Hypothalamus (tissue), 51 donors: ENCODE measurements around the gene ARHGAP22.

ENCODE experiments used
- DNase-seq, 51 donors: peaks; one replicate each; lab custom pipeline; 2025; lab: John Stamatoyannopoulos, UW

Gene ARHGAP22

GRCh38 chr10:48633381-48634197 lies 28.7 kb upstream of the ARHGAP22 start:
- DNase-seq = no peak

- no peak for DNase-seq
Measured at GRCh38 chr10:48632166-48632565, 27.3 kb upstream of the ARHGAP22 start.

- DNase-seq = no peak
Measured at GRCh38 chr10:48627984-48628609, 23.2 kb upstream of the ARHGAP22 start.

DNA sequence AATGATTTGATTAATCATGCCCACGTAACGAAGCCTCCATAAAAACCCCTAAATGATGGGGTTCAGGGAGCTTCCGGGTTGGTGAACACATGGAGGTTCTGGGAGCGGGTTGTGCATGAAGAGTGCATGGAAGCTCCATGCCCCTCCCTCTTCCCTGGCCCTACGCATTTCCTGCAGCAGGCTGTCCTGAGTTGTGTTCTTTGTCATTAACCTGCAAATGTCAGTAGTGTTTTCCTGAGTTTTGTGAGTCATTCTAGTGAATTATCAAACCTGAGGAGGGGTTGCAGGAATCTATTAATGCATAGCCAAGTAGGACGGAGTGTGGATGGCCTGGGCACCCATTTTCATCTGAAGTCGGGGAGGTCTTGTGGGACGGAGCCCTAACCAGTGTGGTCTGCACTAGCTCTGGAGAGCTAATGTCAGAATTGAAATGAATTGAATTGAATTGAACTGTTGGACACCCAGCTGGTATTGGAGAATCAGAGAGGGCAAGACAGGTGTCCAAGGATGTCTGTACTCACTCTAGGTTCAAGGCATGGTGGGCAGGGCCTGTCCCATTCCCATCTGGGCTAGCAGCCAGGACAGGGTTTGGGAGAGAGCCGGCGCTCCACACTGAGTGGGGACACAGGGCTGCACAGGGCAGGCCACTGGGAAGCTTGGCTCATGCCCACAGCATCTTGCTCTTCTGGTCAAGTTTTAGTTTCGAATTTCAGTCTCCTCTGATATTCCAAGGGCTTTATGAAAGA lies 22.3 kb upstream of the ARHGAP22 start:
- DNase-seq = no peak

GRCh38 chr10:48626447-48626846 lies 21.6 kb upstream of the ARHGAP22 start:
- no peak for DNase-seq

DNA sequence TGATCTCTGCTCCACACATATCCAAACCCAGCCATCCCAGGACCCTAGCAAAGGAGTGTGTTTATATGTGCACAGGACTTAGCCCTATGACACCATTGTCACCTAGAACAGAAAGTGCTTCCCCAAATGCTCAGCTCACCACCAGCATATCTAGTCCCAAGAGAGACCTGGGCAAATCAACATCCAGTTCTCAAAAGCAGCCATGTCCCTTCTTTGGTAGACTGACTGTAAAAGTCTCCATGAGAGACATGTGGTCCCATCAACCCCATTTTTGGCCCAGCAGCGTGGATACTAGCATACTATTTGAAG lies 20.9 kb upstream of the ARHGAP22 start:
- no peak for DNase-seq

- DNase-seq = no peak
Measured at GRCh38 chr10:48623607-48624132, 18.8 kb upstream of the ARHGAP22 start.

DNA sequence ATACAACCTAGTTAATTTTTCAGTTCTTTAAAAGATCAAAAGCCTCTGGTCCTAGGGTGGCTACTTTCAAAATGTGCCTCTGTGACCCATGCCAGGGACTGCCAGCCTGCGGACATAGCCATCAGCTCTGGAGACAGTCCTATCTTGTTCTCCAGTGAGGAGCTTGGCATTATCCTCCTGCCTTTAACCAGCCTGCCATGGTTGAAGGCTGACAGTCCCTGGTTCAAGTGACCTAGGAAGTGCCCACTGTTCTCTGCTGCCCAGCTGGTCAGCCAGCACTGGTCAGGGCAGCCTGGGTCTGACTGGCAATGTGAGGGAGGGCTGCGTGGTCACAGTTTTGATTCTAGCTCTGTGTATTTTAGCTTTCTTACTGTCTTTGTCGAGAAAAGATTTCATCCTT lies 18.1 kb upstream of the ARHGAP22 start:
- no peak for DNase-seq

DNA sequence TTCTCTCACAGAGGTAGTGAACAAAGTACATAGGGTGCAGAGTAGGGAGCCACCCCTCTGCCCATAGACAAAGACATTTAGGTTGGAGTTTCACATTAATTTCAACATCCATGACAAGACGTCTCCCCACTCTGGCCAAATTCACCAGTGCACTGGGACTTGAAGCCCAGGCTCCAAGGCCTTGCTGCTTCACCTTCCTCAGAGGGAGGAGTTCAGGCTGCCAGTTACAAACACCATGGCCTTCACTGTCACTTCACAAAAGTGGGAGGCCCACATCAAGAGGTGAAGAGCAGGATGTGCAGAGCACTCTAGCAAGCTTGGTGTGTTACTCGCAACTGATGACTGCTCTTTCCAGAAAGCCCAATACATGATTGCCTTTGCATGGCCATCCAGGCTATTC lies 15.8 kb upstream of the ARHGAP22 start:
- DNase-seq = no peak

DNA sequence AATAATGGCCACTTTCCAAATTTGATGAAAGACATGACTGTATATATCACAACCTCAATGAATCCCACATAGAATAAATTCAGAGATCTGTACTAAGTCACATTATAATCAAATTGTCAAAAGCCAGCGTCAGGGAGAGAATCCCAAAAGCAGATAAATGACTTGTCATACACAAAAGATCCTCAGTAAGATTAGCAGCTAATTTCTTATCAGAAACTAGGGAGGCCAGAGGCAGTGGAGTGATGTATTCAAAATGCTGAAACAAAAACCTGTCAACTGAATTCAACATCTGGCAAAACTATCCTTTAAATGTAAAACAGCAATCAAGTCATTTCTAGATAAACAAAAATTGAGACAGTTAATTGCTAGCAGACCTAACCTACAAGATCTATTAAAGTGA lies 11.6 kb upstream of the ARHGAP22 start:
- no peak for DNase-seq

DNA sequence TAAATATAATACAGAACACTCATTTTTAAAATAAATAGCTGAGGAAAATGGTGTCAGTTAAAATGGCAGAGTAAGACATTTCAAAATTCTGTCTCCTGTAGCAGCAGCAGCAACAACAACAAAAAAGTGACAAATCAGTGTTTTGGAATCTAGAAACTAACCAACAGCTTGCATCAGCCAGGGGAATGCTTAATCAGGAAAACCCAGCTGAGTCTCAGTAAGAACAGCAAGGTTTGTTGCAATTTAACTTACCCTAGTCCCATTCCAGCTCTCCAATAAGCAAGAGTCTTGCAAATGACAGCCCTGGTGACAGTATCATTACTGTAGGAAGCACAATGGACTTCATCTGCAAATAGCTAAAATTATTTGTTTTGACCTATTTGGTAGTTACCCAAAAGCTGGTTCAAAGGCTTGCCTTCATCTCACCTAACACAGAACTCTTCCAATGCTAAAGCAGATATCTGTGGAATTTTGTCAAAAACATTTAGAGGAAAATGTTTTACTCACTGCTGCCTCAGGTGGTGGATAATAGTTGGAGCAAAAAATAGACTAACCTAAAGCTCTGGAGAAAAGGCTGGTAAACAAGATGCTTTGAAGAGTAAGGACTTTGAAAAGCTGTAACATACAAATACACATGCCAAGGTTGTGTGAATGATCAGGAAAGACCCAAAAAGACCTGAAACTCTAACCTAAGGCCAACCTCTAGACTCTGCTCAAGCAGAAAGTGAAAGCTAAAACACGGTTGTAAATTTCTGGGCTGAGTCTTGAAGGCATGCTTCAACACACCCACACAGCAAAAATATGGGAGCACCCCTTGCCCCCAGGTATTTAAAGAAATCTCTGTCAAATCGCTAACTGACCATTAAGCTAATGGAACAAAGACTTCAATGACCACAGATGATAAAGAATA lies 9.9 kb upstream of the ARHGAP22 start:
- DNase-seq = no peak

DNA sequence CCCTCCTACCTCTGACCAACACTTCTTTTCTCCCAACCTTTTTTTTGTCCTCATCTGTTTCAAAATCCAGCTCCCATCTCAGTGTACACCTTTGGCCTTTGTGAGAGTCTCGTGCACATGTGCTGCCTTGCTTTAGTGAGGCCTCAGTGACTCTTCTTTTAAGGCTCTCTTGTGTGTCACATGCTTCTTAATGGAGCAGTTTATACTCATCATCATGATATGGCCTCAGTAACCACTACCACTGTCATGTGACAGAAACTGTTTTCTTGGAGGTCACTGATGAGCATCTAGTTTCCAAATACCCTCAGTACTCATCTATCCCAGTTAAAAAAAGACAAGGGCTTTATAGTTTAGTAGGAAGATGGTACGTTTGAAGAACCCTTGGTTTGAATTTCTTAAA lies 8.1 kb upstream of the ARHGAP22 start:
- no peak for DNase-seq

DNA sequence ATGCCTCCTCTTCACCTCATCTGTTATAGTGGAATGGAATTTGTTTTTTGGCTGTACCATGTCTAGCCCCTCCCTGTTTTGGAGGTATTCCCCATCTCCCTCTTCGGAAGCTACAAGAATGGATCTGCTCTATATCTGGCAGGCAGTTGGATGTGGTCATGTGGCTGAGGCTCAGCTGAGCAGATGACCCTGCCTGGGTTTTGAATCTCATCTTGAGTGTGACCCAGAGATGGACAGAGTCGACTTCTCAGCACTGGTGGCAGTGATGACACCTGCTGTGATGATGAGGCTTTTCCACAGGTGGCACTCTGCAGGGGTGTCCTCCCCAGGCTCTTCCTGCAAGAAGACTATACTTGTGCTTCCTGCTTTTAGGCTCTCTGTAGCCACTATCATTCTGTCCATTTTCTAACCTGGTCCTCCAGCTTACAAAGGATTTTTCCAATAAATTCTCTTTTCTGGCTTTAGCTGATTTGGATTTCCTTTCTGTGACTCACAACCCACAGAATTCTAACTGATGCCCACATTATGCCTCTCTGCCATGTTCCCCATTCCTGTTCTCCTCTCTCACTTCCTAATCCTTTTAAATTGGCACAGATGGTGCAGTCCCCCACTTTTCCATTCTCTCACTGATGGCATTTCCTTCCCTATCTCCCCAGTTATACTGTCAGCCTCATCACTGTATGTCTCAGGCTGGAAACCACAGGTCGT lies 7.5 kb upstream of the ARHGAP22 start:
- DNase-seq = no peak

DNA sequence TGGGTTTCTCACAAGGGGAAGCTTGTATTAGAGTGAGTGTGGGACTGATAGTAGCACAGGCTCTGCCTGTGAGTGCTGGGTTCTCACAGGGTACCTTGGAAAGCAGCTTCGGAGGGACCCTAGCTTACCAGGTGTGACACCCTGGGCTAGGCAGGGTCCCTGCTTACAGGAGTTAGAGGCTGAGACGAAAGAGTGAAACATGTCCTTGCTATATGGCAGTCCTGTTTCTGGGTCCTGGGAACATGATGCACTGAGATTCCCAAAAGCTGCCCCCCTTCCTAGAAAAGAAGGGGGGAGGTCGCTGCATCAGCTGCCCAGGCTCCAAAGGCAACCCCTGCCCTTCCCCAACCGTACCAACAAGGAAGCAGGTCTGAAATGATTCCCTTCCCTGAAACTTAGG lies 6.3 kb upstream of the ARHGAP22 start:
- no peak for DNase-seq

DNA sequence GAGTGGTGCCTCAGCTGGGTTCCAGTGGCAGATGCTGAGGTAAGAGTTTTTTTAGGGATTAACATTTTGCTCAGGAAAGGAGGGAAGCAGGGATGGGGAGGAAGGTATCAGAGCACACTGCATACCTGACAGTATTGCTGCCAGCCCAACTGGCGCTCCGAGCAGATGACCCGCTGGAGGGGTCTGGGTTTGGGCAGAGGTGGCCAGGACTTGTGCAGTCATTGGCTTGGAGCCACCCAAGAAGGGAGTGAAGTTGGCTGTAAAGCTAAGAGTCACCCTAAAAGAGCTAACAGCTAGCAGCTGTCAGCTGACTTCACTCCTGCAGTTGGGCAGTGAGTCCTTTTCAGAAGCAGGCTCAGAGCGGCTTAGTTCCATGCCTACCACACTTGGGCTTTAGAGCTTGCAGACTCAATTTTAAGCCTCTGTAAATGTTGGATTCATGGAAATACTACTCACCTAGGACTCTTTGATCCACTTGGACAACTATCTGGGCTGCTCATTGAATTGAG lies 5.8 kb upstream of the ARHGAP22 start:
- DNase-seq = no peak

DNA sequence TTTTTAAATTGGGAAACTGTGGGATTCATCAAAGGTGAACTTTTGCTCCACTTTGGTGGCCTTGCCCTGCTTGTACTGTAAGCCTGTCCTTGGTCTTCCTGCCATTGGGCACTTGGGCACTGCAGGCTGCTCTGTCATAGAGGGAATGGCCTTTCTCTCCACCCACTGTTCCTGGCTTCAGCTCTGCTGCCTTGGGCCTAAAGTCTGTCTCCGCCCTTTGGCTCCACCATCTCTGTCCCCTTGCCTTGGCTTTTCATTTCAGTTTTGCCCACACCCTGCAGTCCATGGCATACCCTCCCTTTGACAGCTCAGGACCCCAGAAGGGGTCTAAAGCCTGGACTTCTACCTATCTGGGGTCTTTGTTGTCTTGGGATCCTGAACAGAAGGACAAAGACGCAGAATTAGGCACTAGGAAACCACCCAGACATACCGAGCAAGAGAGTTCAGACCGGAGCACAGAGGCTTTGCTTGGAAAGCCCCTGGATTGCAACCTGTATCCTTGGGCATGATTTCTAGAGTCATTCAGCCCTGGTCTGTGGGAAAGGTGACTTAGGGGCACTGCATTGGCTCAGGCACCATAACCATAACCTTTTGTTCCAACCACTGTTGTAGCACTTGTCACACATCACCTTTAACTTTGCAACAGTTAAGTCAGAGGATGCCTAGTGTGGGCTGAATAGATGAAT lies 5.2 kb upstream of the ARHGAP22 start:
- no peak for DNase-seq

GRCh38 chr10:48609441-48609840 lies 4.6 kb upstream of the ARHGAP22 start:
- DNase-seq = no peak

- DNase-seq = no peak
Measured at GRCh38 chr10:48608976-48609375, 4.1 kb upstream of the ARHGAP22 start.

DNA sequence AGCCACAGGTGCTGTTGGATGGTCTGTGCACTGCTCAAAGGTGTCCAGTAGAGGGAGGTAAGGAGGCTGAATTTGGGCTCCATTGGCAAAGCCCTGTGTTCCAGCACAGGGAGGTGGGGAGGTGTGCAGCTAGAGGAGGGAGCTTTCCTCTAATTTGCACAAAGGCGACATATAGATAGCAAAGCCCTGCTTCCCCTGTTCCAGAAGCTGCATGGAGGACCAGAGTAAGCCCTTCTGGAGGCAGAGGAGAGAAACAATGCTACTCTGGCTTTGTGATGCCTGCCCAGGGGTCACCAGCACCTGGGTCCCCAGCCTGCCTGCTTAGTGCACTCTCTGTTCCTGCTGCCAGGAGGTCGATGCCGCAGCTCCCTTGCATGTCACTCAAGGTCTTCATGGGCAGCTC lies 3.4 kb upstream of the ARHGAP22 start:
- DNase-seq = no peak
